GM20000 (cell line): ENCODE data around the gene ITCH.
"Not testable (repeated sequence)": the region's sequence is repeated elsewhere in the genome, so short reads cannot be mapped to it uniquely, and the experiment has no call there.

Experiments used
- DNase-seq: peaks from one replicate; pipeline ENCODE4 v3.0.0; 2012; ENCODE audit warnings: low spot score
- TF ChIP-seq, protein P1 (sequence below): IDR thresholded peaks from 2 replicates; pipeline ENCODE4 v1.5.1; 2012; ENCODE audit warnings: mild to moderate bottlenecking, control low read depth; ENCODE audit errors: extremely low read depth, missing control alignments

ITCH gene

DNA sequence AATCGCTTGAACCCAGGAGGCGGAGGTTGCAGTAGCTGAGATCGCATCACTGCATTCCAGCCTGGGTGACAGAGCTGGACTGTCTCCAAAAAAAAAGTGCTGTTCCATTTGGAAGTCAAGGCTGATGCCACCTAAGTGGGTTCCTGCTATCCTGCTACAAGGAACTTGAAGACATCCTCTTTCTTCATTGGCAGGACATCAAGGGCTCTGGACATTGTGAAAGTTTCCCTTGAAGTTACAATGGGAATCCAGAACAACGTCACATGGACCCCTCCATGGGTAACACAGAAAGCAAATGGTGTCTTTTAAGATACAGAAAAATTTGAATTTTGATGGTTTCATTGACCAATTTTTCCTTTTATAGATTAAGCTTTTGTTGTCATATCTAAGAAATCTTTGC is 15.5 kb upstream of the ITCH start:
- DNase-seq, result no peak

DNA sequence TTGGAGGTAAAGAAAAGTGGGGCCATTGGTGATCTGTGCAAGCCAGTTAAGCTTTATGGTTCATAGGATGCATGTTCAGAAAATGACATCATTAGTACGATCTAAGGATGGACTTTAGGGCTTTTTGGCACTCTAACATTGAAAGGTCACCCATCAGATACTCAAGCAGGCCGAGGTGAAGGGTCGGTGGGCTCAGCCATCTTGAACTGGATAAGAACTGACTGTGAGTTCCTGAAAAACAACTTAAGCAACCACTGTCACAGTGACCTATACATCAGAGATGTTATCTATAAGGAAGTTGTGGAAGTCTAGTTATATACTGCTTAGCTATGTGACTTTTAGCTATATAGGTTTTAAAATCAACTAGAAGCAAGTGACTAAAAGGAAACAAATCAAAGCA is 13.0 kb upstream of the ITCH start:
- DNase-seq, result no peak

More for the DNA sequence above, 15.5 kb upstream of the ITCH start:
- TF ChIP-seq, protein P1, sequence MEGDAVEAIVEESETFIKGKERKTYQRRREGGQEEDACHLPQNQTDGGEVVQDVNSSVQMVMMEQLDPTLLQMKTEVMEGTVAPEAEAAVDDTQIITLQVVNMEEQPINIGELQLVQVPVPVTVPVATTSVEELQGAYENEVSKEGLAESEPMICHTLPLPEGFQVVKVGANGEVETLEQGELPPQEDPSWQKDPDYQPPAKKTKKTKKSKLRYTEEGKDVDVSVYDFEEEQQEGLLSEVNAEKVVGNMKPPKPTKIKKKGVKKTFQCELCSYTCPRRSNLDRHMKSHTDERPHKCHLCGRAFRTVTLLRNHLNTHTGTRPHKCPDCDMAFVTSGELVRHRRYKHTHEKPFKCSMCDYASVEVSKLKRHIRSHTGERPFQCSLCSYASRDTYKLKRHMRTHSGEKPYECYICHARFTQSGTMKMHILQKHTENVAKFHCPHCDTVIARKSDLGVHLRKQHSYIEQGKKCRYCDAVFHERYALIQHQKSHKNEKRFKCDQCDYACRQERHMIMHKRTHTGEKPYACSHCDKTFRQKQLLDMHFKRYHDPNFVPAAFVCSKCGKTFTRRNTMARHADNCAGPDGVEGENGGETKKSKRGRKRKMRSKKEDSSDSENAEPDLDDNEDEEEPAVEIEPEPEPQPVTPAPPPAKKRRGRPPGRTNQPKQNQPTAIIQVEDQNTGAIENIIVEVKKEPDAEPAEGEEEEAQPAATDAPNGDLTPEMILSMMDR, result no peak

DNA sequence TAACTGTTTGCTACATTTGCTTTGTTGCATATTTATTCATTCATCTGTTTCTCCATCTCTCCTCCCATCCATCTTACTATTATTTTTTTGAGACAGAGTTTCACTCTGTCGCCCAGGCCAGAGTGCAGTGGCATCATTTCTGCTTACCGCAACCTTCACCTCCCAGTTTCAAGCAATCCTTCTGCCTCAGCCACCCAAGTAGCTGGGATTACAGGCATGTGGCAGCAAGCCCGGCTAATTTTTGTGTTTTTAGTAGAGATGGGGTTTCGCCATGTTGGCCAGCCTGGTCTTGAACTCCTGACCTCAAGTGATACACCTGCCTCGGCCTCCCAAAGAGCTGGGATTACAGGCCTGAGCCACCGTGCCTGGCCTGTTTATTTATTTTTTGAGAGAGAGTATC is 9.6 kb upstream of the ITCH start:
- not testable (repeated sequence) for DNase-seq

More for the DNA sequence above, 13.0 kb upstream of the ITCH start:
- TF ChIP-seq, protein P1, result no peak

DNA sequence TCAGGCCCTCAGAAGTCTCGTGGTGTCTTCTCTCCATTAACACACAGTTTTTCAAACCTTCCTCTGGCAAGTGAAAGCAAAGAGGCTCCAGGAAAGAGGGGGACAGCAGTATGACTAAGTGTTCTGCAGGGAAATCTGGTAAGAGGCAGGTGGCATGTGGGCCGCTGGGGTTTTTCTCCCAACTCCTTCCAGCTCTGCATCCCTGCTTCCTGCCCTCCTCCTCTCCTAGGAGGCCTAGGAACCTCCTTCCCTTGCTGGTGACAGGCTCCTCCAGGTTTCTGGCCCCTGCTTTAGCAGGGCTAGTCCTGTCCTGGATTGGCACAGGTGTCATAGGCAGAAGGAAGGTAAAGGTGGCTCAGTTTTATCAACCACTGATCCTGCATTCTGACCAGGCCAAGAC is 7.6 kb upstream of the ITCH start:
- DNase-seq, result no peak
- TF ChIP-seq, protein P1, result no peak

- not testable (repeated sequence) for DNase-seq
Observed at GRCh38 chr20:34359729-34360128, 3.3 kb upstream of the ITCH start.

- TF ChIP-seq, protein P1, result no peak
- no peak for DNase-seq
Observed at GRCh38 chr20:34362502-34363061, 491 bp upstream of the ITCH start.

- TF ChIP-seq, protein P1, result no peak
- DNase-seq, result no peak
Observed at GRCh38 chr20:34363465-34364222, 571 bp downstream of the ITCH start.

DNA sequence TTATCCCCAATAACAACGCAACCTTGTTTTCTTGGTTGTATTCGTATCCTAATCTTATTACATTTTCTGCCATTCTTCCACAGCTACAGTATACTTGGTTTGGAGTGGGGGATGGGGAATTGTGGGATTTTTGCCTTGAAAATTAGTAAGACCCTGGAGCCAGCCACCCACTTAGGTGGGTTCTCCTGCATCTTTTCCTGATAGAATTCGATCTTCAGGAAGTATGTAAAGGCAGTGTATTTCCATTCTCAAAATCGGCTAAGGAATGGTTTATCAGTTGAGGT is 1.1 kb downstream of the ITCH start:
- no peak for DNase-seq
- TF ChIP-seq, protein P1, result no peak
